ENCODE measurements around the gene FAM169A.

GRCh38 chr5:74816875-74817274 lies 49.3 kb downstream of the FAM169A start:
- TF ChIP-seq, protein P1, sequence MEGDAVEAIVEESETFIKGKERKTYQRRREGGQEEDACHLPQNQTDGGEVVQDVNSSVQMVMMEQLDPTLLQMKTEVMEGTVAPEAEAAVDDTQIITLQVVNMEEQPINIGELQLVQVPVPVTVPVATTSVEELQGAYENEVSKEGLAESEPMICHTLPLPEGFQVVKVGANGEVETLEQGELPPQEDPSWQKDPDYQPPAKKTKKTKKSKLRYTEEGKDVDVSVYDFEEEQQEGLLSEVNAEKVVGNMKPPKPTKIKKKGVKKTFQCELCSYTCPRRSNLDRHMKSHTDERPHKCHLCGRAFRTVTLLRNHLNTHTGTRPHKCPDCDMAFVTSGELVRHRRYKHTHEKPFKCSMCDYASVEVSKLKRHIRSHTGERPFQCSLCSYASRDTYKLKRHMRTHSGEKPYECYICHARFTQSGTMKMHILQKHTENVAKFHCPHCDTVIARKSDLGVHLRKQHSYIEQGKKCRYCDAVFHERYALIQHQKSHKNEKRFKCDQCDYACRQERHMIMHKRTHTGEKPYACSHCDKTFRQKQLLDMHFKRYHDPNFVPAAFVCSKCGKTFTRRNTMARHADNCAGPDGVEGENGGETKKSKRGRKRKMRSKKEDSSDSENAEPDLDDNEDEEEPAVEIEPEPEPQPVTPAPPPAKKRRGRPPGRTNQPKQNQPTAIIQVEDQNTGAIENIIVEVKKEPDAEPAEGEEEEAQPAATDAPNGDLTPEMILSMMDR (IDR thresholded peaks at IDR 0.05): no peak
- TF ChIP-seq POLR2AphosphoS5 (IDR thresholded peaks at IDR 0.05) (no peak), POLR2A (IDR thresholded peaks at IDR 0.05) (no peak)
